GM21717 (cell line): ENCODE results near the gene LRIG1.
A peak's percentile ranks its signal among the peaks of the same experiment; 100 is the strongest.

ENCODE experiments used
- ATAC-seq: cut with Tn5 transposase; IDR thresholded peaks from one replicate; pipeline ENCODE4 v1.9.1; 2021; ENCODE audit warnings: mild to moderate bottlenecking, moderate library complexity; ENCODE audit not compliant: unreplicated experiment

Gene LRIG1

GRCh38 chr3:66392512-66392911 lies 108.3 kb downstream of the LRIG1 start:
- no peak for ATAC-seq

DNA sequence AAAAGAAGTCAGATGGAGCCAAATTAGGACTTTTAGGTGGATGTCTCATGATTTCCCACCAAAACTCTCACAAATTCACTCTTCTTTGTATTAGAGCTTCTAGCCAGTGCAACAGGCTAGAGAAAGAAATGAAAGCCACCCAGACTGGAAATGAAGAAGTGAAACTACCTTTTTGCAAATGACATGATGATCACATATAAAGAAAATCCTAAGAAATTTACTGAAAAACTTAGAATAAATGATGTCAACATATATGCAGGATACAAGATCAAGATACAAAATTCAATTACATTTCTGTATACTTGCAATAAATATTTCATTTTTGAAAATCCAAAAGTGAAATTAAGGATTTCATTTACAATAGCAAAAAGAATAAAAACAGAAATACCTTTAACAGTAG lies 110.8 kb downstream of the LRIG1 start:
- ATAC-seq, result peak; percentile 35

DNA sequence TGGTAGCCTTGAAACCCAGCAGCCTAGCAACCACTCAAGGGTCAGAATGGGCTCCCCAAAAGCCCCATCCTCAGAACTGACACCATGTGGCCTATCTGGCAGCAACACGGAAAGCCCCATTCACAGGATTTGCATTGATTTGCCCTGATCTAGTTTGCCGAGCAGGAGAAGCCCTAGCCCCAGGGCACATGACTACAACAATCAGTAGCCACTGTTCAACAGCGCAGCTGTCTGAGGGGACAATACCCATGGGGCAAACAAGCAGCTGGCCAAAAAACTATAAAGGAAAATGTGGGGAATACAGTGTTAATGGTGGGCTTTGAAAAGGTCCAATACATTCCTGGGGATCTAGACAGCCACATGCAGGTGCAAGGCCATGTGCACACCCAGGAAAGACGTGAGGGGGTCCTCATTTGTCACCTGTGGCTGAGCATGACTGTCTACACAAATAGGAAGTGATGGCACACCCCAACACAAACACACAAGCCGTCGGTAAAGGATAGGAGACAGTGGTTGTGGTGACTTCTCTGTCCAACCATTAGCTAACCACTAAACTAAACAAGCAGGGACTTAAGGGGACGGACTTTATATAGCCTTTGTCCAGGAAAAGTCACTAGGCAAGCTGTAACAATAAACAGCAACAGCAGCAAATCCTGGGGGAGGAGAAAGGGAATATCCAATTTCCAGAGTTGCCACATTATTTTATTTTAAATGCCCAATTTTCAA lies 113.7 kb downstream of the LRIG1 start:
- ATAC-seq, result peak; percentile 40

DNA sequence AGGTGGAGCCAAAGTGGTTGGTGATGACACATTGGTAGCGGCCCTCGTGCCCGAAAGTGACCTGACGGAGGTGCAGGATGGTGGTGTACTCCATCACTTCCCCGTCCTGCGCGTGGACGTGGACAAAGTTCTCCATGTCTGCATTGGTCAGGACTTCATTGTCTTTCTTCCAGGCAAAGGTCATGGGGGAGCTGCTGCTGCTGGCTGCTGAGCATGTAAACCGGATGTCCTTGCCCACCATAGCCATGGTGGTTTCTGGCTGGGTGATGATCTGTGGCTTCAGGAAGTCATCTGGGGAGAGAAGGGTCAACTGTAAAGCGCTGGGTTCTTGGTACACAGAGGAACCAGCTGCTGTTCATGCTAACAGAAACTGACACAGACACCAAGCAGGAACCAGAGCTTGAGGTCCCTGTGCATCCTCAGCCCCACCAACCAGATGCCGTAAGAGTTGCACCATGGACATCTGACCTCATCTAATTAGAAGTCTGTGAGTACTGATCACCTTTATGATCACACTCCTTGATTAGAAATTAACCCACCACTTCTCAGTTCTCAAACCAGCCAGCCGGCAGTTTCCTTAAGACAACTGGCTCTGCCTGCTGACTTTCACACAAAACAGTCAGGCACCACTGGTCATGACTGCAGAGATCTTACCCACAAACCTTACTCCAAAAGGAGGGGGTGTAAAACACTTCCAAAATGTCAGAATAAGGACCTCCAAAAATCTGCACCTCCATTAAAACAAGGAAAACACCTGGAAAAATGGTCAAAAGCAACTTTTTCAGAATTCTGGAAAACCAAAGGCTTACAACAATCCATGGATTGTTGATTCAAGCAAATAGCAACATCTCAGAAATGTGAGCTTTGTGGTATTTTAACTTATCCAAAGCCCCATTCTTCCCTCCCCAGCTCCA lies 114.6 kb downstream of the LRIG1 start:
- peak; percentile 85 for ATAC-seq

GRCh38 chr3:66385066-66385465 lies 115.8 kb downstream of the LRIG1 start:
- no peak for ATAC-seq

DNA sequence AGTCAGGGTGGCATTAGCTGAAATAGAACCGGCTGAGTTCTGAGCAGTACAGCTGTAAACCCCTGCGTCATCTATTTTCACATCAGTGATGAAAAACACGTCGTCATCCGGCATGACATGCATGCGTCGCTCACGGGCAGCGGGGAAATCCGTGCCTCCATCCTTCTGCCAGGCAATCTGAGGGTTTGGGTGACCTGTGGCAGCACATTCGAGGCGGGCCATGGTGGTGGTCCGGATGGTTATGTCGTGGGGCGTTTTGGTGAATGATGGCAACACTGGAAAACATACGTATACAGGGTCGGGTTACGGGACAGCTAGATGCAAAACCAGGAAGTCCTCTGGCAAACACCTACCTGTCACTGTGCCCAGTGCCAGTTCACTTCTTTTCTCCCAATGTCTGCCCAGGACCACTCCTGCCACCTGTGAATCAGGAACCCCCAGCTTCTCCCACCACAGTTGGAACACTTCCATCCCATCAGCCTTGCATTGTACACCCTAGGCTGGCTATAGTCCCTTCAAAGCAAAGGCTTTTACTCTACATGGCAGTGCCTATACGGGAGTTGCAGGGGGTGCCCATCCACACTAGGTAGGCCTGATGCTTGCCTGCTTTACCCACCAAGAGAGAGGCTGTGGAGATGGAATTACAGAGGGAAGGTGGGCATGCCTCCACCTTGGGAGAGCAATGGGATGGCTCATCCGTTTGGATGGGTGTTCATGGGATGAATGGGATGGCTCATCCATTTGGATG lies 116.7 kb downstream of the LRIG1 start:
- ATAC-seq, result no peak

- no peak for ATAC-seq
Measured at GRCh38 chr3:66383023-66383422, 117.8 kb downstream of the LRIG1 start.

DNA sequence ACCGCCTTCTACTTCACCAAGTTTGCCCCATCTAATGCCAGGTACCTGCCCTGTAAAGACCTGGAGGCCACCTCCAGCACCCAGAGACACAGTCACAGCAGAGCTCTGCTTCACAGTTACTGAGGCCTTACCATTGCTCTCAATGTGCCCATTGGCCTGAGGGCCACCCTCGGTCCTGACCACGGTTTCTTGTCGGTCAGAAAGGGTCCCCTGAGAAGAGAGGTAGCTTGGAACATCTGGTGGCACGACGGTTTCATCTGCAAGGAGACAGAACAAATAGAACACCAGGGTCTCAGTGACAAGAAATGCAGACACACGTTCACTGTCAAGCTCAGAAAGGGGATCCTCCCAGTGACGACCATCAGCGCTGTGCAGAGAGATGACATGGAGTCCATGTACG lies 118.7 kb downstream of the LRIG1 start:
- no peak for ATAC-seq

GRCh38 chr3:66381626-66382025 lies 119.2 kb downstream of the LRIG1 start:
- no peak for ATAC-seq

DNA sequence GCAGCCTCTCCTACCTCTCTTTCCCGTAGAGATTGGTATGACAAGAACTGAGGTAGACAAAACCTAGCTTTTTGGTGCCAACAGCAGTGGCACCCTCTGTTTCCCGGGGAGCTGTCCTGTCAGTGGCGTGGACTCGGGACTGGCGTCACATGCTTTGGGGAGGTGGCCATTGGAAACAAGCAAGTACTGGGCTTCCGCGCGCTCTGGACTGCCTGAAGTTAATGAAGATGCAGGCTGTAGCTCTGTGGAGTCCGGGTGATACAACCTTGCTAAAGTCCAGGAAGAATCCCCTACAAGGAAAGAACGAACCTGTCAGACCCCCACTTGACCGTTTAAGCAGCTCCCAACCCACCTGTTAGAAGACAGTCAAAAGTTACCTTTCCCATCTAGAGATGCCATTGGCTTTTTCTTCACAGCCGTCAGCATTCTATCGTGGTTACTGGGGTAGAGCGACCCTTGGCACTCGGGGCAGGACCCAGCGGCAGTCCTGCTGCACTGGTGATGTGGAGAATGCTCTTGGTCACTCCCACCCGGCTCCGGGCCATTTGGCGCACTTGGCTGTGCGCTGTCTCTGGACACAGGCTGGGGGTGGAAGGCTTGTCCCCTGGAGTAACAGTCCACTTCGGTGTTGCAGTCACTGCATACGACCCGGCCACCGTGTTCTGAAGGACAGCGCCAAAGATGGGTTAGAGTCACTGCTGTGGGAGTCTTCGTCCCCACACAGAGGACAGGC lies 120.5 kb downstream of the LRIG1 start:
- ATAC-seq, result no peak

- ATAC-seq, result no peak
Measured at GRCh38 chr3:66379565-66379964, 121.3 kb downstream of the LRIG1 start.

- no peak for ATAC-seq
Measured at GRCh38 chr3:66378256-66378655, 122.6 kb downstream of the LRIG1 start.

GRCh38 chr3:66377800-66378199 lies 123.0 kb downstream of the LRIG1 start:
- ATAC-seq, result no peak

- ATAC-seq, result no peak
Measured at GRCh38 chr3:66376568-66376967, 124.3 kb downstream of the LRIG1 start.

DNA sequence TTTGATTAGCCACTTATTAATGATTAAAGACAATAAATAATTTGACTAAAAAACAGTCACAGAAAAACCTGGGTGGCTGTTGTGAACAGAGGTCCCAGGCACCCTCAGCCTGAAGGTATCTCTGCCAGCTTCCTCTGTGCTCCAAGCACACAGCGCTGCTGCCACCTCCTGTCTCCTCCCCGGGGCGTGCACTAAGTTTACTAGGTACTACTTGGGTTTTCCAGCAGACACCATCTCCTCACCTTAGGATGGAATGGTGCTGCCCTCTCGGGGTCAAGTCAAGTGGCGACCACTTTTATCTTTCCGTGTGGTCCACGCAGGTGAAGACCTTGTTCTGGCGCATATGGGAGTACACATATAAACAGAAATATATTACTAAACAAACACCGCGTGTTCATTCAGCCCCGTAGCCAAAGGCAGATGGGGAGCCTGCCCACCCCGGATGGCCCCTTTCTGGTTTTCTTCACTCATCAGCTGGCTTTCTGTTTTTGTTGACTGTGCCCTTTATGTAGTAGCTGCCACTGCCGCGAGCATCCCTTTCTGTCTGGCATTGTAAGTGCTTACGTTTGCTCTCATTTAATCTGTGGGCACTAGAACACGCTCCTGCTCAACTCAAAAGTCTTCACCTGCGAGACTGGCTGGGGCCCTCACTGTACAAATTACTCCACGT lies 128.0 kb downstream of the LRIG1 start:
- no peak for ATAC-seq

DNA sequence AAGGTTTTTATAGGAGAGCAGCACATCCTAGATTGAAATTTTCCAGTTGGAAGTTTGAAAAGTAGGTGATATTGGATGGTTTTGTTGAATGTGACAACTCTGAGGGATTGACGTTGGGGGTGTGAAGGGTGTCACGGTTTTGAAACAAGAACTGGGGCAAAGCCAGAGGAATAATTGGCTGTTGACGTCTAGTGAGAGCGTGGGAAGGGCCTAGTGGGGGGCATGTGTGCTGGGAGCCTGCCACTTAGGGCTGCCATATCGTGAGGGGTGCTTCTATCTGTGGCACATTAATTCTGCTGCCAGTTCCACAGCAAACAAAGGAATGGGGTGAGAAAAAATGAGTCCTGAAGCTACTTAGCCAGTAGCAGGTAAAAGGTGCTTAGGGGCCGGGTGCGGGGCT lies 129.4 kb downstream of the LRIG1 start:
- ATAC-seq, result no peak

GRCh38 chr3:66370179-66370578 lies 130.6 kb downstream of the LRIG1 start:
- no peak for ATAC-seq

- ATAC-seq, result no peak
Measured at GRCh38 chr3:66367979-66368378, 132.8 kb downstream of the LRIG1 start.

- ATAC-seq, result no peak
Measured at GRCh38 chr3:66366747-66367146, 134.1 kb downstream of the LRIG1 start.

DNA sequence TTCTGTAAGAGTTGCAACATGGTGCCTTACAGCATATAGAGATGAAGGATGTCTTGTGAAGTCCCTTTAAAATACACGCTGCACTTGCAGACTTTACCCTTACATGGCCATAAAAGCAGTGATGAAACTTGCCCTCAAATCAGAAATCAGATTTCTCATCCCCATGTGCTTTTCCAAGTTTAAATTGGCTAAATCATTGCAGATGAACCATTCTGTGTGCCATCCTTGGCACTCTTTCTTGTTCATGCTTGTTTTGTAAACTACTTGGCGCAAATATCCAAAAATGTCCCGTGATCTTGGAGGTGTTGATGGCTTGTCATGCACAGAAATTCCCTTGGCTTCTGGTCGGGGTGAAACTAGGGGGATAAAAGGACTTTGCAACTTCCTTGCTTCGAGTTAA lies 135.7 kb downstream of the LRIG1 start:
- ATAC-seq, result no peak
